HepG2 (cell line): ENCODE data around the gene SBK1. TPM values are rescaled to one million over a fixed set of nuclear protein-coding genes. Genes with fewer than 3 reads are reported as not detected.
A peak's percentile ranks its signal among the peaks of the same experiment; 100 is the strongest.

ENCODE experiments used
- HNRNPL ChIP-seq: fragments of 200-400 bp; formaldehyde crosslinking; IDR thresholded peaks from 2 replicates; pipeline ENCODE4 v1.6.1; 2017; ENCODE audit warnings: mild to moderate bottlenecking, low read depth, low read length
- MIXL1 ChIP-seq: IDR thresholded peaks from 2 replicates; pipeline ENCODE4 v1.6.1; 2016
- MYNN ChIP-seq: sonication (generic); formaldehyde crosslinking; IDR thresholded peaks from 2 replicates; pipeline ENCODE4 v1.4.0; 2020; ENCODE audit warnings: mild to moderate bottlenecking, low read depth, missing genetic modification reagents
- POLR2G ChIP-seq: fragments of 200-400 bp; formaldehyde crosslinking; IDR thresholded peaks from 2 replicates; pipeline ENCODE4 v1.6.1; 2018; ENCODE audit warnings: mild to moderate bottlenecking, low read depth, low read length, moderate library complexity
- RXRA ChIP-seq: sonication (generic); formaldehyde crosslinking; IDR thresholded peaks from 2 replicates; pipeline ENCODE4 v1.5.1; 2020; ENCODE audit warnings: missing genetic modification reagents
- SALL1 ChIP-seq: sonication (generic); formaldehyde crosslinking; IDR thresholded peaks from 2 replicates; pipeline ENCODE4 v1.8.0; 2022; ENCODE audit warnings: mild to moderate bottlenecking, missing genetic modification reagents
- SMARCE1 ChIP-seq: fragments of 450-650 bp; IDR thresholded peaks from 2 replicates; pipeline ENCODE4 v1.6.1; 2017; ENCODE audit warnings: borderline replicate concordance
- ZFP90 ChIP-seq: sonication (generic); formaldehyde crosslinking; IDR thresholded peaks from 2 replicates; pipeline ENCODE4 v1.8.0; 2022; ENCODE audit warnings: missing genetic modification reagents, mild to moderate bottlenecking, inconsistent platforms, borderline replicate concordance
- ZMYM4 ChIP-seq: sonication (generic); formaldehyde crosslinking; IDR thresholded peaks from 2 replicates; pipeline ENCODE4 v1.8.1; 2023; ENCODE audit warnings: mild to moderate bottlenecking, missing genetic modification reagents
- ZNF207 ChIP-seq: fragments of 450-650 bp; IDR thresholded peaks from 2 replicates; pipeline ENCODE4 v1.6.1; 2016; ENCODE audit warnings: antibody characterized with exemption, borderline replicate concordance
- ZNF382 ChIP-seq: sonication (generic); formaldehyde crosslinking; IDR thresholded peaks from 2 replicates; pipeline ENCODE4 v1.5.0; 2020; ENCODE audit warnings: missing genetic modification reagents, mild to moderate bottlenecking, borderline replicate concordance
- ZNF557 ChIP-seq: sonication (generic); formaldehyde crosslinking; IDR thresholded peaks from 2 replicates; pipeline ENCODE4 v1.4.0; 2020; ENCODE audit warnings: missing genetic modification reagents
- ZNF792 ChIP-seq: IDR thresholded peaks from 2 replicates; pipeline ENCODE4 v1.6.1; 2016
- polyA plus RNA-seq, 8 experiments: library from polyadenylated mRNA; depleted of rRNA in 3 of 8; stranded (reverse) in 7 of 8; unstranded in 1 of 8; fragments of >200 nt; fragmentation: Illumina TruSeq in 4 of 8; extraction: Trizol in 4 of 8; gene quantifications; 2 replicates each; pipeline versions ENCODE4 v1.2.1 to v1.2.3, GENCODE V29; 2011 to 2016; ENCODE audit warnings: low read depth in 4 of 8, missing spikeins in 1 of 8, mixed read lengths in 1 of 8; ENCODE audit not compliant: insufficient read depth in 1 of 8
- total RNA-seq, 5 experiments: library from RNA; depleted of rRNA; stranded (reverse); fragments of >200 nt; fragmentation: Illumina TruSeq; extraction: Trizol; gene quantifications; 2 replicates each; pipeline ENCODE4 v1.2.3, GENCODE V29; 2016; ENCODE audit warnings: low read depth in 1 of 5
- TF ChIP-seq, protein P1 (sequence below): sonication (generic); formaldehyde crosslinking; IDR thresholded peaks from 2 replicates; pipeline ENCODE4 v1.4.0; 2020; ENCODE audit warnings: missing genetic modification reagents, borderline replicate concordance
- TF ChIP-seq, protein P2 (sequence below): sonication (generic); formaldehyde crosslinking; IDR thresholded peaks from 2 replicates; pipeline ENCODE4 v1.4.0; 2020; ENCODE audit warnings: mild to moderate bottlenecking, missing genetic modification reagents, borderline replicate concordance
- TF ChIP-seq, protein P3 (sequence below): sonication (generic); formaldehyde crosslinking; IDR thresholded peaks from 2 replicates; pipeline ENCODE4 v1.8.1; 2023; ENCODE audit warnings: mild to moderate bottlenecking, missing genetic modification reagents
- TF ChIP-seq, protein P4 (sequence below): sonication (generic); formaldehyde crosslinking; IDR thresholded peaks from 2 replicates; pipeline ENCODE4 v1.4.0; 2020; ENCODE audit warnings: mild to moderate bottlenecking, low read depth, missing genetic modification reagents

The SBK1 gene
- total and polyA plus RNA-seq, 2 of the 13 experiments (the other 11 are each of a cell fraction or from before 2014, with no cell fraction given): 0.15 to 0.17 TPM

DNA sequence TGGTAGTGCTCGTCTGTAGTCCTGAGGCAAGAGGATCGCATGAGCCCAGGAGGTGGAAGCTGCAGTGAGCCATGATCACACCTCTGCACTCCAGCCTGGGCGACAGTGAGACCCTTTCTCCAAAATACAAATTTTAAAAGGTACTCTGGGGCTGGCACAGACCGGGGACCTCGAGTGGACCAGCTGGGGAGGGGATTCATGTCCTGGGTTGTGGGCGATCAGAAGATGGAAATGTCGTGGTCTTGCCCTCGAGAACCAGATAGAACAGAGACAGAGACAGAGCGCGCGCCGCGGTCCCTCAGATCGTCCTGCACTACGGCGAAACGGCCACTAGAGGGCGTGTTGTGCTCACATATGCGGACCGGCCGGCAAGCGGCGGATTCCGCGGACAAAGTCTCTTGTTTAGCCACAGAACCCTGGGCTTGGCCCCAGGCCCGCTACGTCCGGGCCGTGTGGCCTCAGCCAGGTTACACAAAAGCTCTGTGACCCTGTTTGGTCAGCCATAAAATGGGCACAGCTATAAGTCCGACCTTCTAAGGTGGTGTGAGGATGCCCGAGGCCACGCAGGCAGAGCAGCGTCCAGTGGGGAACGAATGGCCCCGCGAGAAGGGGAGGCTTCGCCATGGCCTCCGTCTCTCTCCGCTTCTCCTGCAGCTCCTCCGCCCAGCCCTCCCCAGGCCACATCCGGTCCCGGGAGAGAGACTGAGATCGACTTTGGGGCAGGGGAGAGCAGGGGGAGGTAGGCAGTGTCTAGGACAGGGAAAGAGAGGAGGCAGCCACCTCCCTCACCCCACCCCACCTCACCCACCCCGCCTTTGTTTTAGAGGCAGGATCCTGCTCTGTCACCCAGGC lies 14.6 kb upstream of the SBK1 start (continued):
- TF ChIP-seq, protein P1, sequence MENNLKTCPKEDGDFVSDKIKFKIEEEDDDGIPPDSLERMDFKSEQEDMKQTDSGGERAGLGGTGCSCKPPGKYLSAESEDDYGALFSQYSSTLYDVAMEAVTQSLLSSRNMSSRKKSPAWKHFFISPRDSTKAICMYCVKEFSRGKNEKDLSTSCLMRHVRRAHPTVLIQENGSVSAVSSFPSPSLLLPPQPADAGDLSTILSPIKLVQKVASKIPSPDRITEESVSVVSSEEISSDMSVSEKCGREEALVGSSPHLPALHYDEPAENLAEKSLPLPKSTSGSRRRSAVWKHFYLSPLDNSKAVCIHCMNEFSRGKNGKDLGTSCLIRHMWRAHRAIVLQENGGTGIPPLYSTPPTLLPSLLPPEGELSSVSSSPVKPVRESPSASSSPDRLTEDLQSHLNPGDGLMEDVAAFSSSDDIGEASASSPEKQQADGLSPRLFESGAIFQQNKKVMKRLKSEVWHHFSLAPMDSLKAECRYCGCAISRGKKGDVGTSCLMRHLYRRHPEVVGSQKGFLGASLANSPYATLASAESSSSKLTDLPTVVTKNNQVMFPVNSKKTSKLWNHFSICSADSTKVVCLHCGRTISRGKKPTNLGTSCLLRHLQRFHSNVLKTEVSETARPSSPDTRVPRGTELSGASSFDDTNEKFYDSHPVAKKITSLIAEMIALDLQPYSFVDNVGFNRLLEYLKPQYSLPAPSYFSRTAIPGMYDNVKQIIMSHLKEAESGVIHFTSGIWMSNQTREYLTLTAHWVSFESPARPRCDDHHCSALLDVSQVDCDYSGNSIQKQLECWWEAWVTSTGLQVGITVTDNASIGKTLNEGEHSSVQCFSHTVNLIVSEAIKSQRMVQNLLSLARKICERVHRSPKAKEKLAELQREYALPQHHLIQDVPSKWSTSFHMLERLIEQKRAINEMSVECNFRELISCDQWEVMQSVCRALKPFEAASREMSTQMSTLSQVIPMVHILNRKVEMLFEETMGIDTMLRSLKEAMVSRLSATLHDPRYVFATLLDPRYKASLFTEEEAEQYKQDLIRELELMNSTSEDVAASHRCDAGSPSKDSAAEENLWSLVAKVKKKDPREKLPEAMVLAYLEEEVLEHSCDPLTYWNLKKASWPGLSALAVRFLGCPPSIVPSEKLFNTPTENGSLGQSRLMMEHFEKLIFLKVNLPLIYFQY (CRISPR knock-in tag): peak; percentile 94
- TF ChIP-seq ZNF557 (CRISPR knock-in tag): no peak
- no peak for TF ChIP-seq SMARCE1
- peak; percentile 69; the same call in 1 of the 2 replicates for TF ChIP-seq SALL1 (CRISPR knock-in tag)
- TF ChIP-seq, protein P2, sequence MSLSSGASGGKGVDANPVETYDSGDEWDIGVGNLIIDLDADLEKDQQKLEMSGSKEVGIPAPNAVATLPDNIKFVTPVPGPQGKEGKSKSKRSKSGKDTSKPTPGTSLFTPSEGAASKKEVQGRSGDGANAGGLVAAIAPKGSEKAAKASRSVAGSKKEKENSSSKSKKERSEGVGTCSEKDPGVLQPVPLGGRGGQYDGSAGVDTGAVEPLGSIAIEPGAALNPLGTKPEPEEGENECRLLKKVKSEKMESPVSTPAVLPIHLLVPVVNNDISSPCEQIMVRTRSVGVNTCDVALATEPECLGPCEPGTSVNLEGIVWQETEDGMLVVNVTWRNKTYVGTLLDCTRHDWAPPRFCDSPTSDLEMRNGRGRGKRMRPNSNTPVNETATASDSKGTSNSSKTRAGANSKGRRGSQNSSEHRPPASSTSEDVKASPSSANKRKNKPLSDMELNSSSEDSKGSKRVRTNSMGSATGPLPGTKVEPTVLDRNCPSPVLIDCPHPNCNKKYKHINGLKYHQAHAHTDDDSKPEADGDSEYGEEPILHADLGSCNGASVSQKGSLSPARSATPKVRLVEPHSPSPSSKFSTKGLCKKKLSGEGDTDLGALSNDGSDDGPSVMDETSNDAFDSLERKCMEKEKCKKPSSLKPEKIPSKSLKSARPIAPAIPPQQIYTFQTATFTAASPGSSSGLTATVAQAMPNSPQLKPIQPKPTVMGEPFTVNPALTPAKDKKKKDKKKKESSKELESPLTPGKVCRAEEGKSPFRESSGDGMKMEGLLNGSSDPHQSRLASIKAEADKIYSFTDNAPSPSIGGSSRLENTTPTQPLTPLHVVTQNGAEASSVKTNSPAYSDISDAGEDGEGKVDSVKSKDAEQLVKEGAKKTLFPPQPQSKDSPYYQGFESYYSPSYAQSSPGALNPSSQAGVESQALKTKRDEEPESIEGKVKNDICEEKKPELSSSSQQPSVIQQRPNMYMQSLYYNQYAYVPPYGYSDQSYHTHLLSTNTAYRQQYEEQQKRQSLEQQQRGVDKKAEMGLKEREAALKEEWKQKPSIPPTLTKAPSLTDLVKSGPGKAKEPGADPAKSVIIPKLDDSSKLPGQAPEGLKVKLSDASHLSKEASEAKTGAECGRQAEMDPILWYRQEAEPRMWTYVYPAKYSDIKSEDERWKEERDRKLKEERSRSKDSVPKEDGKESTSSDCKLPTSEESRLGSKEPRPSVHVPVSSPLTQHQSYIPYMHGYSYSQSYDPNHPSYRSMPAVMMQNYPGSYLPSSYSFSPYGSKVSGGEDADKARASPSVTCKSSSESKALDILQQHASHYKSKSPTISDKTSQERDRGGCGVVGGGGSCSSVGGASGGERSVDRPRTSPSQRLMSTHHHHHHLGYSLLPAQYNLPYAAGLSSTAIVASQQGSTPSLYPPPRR (CRISPR knock-in tag): 0 out of 2 replicates have a peak, but pooled peaks have one; percentile 14
- no peak for TF ChIP-seq ZNF382 (CRISPR knock-in tag)
- peak; percentile 71; the same call in 1 of the 2 replicates for TF ChIP-seq ZFP90 (CRISPR knock-in tag)
- TF ChIP-seq, protein P3, sequence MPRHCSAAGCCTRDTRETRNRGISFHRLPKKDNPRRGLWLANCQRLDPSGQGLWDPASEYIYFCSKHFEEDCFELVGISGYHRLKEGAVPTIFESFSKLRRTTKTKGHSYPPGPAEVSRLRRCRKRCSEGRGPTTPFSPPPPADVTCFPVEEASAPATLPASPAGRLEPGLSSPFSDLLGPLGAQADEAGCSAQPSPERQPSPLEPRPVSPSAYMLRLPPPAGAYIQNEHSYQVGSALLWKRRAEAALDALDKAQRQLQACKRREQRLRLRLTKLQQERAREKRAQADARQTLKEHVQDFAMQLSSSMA (CRISPR knock-in tag): no peak
- TF ChIP-seq MIXL1 (CRISPR knock-in tag): 0 out of 2 replicates have a peak, but pooled peaks have one; percentile 35
- TF ChIP-seq, protein P4, sequence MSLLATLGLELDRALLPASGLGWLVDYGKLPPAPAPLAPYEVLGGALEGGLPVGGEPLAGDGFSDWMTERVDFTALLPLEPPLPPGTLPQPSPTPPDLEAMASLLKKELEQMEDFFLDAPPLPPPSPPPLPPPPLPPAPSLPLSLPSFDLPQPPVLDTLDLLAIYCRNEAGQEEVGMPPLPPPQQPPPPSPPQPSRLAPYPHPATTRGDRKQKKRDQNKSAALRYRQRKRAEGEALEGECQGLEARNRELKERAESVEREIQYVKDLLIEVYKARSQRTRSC (CRISPR knock-in tag): no peak
- peak; percentile 52; the same call in 1 of the 2 replicates for TF ChIP-seq RXRA (CRISPR knock-in tag)
- no peak for TF ChIP-seq ZNF207
- TF ChIP-seq ZNF792 (CRISPR knock-in tag): no peak
- no peak for TF ChIP-seq POLR2G
- TF ChIP-seq MYNN (CRISPR knock-in tag): no peak
- TF ChIP-seq ZMYM4 (CRISPR knock-in tag): no peak
- no peak for TF ChIP-seq HNRNPL
